GM19395 (cell line): Measurements from ENCODE around the gene TSC22D1.

ENCODE experiments used
- ATAC-seq: cut with Tn5 transposase; IDR thresholded peaks from one replicate; pipeline ENCODE4 v1.9.1; 2021; ENCODE audit warnings: mild to moderate bottlenecking, moderate library complexity; ENCODE audit not compliant: unreplicated experiment

Gene TSC22D1

DNA sequence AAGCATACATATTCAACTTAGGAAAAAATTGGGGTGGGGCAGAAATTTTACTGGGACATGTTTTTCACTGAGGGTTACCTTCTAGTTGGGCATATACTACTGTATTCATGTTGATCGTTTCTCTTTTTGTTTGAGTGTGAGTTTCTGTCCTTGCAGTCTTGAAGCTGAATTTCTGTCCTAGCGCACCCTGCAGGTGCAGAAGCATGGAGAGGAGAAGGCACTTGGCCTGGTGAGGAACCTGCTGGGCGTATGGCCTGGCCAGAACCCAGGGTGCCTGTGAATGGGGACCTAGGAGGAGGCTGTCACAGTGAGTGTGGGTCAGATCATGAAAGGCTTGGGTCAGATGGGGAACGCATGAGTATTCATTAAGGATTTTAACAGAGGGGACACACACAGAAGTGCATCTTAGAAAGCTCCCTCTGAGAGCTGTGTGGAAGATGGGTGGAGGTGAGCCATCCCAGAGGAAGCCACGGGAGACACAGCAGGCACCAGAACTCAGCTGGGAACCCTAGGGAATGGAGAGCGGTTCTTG is 165.7 kb downstream of the TSC22D1 start:
- no peak for ATAC-seq

DNA sequence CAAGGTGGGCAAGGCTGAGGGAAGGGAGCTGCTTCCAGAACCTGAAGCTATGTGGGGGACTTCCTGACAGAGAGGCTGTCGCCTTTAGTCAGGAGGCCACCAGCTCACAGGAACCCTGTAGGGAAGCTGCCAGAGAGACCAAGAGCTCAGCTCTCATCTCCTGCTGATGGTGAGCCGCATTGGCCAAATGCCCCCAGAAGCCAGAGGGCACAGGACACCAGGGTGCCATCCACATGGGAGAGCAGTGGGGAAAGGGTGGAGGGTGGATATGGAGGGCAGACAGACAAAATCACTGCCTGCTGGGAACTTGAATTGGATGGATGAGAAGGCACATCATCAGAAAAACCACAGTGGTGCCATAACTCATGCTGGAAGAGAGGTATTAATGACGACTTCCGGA is 166.5 kb downstream of the TSC22D1 start:
- no peak for ATAC-seq

DNA sequence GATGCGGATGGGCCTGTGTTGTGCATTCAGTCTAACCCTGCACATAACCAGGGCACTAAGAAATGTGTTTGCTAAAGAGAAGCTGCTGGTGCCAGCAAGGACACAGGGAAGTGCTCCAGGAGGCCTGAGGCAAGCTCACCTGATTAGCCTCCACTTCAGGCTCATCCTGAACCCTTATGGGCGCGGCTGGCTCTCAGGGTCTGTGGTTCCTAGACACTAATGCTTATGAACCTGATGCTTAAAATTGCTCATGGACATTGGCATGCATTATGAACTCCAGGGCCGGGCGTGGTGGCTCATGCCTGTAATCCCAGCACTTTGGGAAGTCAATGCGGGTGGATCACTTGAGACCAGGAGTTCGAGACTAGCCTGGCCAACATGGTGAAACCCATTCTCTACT is 168.2 kb downstream of the TSC22D1 start:
- ATAC-seq, result no peak

DNA sequence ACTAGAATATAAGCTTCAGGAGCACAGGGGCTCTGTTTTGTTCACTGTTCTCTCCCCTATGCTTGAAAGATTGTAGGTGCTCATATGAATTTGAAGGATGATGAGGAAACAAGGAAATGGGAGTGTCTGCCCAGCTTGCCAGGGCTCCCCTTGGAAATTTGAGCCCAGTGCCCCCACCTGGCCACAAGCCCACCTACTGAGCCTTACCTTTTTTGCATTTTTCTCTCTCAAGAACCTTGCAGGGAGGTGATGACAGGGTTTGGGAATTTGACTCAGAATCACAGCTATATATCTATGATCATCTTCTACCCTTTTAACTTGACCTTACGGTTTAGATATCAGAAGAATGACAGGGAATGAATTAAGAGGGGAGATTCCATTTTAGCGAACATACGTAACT is 168.8 kb downstream of the TSC22D1 start:
- no peak for ATAC-seq

DNA sequence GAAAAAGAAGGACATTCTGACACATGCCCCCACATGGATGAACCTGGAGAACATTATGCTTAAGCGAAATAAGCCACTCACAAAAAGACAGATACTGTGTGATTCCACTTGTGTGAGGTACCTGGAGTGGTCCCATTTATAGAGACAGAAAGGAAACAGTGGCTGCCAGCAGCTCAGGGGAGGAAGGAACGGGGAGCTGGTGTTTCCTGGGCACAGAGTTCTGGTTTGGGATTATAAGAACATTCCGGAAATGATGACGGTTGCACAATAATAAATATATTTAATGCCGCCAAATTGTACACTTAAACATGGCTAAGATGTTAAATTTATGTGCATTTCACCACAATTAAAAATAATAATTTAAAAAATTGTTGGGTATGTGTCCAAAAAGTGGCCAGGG is 169.5 kb downstream of the TSC22D1 start:
- ATAC-seq, result no peak

DNA sequence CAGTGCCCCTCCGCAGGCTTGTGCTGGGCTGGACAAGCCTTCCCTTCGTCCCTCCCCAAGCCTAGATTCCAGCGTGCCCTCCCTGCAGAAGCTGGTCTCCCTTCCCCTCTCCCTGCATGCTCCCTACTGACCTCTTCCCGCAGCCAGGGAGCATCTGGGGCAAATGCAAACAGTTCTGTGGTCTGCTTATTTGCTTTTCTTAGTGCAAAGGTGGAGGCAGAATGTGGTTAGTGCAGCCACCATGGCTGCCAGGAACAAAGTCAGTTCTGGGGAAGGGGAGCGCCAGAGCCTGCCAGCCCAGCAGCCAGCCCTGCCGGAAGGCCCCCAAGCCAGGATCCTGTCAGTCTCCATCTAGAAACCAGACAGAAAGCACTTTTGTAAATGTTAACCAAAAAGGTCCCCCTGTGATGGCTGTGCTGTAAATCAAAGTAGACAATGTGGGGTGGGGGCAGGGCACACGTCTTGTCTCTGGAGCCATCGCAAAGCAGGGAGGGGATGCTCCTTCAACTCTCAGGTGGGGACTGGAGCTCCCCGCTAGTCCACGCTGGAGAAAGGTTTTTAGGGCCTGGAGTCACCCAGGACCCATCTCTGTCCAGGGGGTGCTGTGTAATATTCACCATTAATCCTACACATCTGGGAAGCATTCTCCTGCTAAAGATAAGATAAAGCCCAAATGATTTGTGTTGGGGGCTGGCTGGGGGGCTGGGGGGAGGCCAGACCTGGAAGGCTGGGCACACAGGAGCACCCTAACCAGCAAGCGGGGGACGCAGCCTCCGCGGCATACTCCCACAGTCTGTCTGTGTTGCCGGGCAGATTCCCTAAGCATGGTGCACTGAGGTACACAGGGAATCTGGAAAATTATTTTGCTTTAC is 171.6 kb downstream of the TSC22D1 start:
- no peak for ATAC-seq

DNA sequence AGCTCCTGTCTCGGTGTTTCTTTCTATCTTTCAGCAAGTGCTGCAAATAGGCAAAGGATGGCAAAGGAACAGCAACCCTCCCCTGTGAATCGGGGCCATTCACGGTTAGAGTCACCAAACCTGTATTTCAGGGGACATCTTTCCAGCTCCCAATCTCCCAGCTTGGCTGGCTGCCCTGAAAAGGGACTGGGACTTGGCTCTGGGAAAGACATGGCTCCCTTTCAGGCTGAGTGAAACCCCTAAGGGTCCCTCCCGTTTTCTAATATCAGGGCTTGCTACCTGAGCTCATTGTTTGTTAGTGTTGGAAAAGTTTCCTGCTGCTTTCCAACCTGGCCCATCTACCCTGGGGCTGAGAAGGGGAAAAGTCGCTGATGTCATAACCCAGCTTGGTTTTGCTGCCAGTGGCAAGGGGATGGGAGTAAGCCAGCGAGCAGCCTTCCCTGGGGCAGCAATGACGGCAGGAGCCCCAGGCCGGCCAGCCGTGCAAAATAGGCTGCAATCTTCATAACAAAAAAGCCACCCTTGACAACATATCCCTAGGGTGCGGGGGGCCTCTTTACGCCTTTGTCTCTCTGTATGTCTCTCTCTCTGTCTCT is 172.6 kb downstream of the TSC22D1 start:
- ATAC-seq, result no peak

DNA sequence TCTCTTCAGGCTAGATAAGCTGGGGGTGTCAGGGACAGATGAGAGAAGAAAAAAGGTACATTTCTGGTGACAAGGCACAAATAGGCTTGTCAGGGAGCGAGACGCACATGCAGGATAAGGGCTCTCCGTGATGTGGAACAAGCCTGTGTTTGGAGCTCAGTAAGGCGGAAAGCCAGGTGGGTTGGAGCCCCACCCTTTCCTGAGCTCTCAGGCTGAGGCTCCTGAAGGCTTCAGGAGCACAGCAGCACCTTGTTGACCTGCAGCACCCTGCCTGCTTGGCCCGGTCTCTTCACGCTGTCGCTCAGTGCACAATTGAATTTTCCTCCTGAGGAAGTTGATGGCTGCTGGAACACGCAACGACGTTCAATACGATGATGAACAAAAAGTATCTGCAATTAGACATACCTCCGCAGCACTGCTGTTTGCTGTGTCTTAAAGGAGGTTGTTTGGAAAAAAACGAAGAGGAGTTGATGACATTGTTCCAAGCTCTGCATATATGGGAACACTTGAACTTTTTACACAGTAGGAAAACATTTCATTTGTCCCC is 173.2 kb downstream of the TSC22D1 start:
- ATAC-seq, result no peak

DNA sequence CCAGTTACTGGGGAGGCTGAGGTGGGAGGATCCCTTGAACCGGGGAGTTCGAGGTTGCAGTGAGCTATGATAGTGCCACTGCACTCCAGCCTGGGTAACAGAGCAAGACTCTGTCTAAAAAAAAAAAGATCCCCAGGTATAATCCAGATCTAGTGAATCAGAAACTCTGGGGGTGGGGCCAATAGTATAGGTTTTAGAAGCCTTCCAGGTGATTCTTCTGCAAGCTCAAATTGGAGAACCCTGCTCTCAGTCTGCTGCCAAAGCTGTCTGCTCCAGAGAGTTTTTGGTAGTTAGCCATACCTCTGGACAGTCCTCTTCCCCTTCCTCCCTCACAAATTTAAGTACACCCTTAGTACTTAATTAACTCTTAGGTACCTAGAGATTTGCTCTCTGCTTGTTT is 174.6 kb downstream of the TSC22D1 start:
- ATAC-seq, result no peak

DNA sequence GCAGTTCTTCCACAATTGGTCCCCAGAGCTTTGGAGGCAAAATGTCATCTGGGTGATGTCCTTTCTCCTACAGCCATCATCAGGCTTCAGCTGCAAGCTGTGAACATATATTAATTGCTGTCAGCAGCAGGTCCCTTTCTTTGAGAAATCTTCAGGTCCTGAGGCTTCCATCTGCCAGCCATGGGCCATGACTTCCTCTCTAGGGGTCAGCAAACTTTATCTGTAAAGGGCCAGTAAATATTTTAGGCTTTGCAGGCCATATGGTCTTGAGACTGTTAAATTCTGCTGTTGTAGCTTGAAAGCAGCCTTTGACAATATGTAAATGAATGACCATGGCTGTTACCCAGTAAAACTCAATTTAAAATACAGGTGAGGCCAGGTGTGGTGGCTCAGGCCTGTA is 175.4 kb downstream of the TSC22D1 start:
- ATAC-seq, result no peak

DNA sequence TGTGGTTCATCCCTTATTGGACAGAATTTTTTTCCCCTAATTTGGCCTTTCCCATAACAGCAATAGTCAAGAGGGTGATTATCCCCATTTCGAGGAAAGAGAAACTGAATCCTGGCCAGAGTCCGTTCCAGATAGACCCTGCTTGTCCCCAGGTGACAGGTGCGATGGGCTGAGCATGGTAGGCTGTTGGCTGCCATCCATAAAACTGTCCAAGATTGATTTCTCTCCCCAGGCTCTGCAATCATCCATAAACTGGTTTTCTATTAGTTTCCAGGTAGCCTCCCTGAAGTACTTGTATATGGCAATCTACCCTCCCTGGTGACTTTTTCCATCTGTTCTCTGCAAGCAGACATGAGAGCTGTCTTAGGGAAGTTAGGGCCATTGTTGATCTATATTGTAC is 177.1 kb downstream of the TSC22D1 start:
- no peak for ATAC-seq

DNA sequence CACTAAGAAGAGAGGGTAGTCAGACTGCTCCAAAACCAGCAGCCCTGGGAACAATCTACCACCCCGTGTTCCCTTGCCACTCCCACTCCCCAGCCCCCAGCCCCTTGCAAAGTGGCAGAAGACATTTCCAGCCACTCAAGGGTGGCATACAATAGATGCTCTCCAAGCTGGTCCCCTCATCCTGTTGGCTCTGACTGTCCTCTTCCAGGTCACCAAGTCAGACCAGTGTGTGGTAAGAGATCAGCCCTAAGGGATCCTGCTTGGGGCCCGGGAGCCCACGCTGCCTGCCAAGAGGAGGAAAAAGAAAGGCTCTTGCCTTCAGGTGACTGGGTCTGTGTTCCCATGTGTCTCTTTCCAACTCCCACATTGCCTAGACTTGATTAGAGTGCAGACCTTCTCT is 177.5 kb downstream of the TSC22D1 start:
- no peak for ATAC-seq

DNA sequence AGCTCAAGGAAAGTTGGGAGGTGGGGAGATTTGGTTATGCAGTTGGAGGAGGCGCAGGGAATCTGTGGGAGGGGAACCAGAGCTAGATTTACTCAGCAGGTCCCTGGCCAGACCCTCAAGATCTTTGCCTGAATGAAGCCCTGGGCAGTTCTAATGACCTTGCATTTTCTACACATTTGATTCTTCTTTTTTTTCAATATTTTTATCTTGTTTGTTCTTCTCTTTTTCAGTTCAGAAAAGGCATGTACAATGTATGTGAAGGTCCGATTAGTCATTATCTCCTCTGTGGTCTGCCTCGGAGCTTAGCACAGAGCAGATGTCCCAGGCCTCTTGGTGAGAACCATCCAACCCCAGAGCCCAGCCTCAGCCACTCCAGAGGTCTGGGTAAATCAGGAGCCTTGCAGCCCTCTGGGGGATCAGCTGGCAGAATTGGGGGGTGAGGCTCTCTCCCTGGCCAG is 178.3 kb downstream of the TSC22D1 start:
- no peak for ATAC-seq

DNA sequence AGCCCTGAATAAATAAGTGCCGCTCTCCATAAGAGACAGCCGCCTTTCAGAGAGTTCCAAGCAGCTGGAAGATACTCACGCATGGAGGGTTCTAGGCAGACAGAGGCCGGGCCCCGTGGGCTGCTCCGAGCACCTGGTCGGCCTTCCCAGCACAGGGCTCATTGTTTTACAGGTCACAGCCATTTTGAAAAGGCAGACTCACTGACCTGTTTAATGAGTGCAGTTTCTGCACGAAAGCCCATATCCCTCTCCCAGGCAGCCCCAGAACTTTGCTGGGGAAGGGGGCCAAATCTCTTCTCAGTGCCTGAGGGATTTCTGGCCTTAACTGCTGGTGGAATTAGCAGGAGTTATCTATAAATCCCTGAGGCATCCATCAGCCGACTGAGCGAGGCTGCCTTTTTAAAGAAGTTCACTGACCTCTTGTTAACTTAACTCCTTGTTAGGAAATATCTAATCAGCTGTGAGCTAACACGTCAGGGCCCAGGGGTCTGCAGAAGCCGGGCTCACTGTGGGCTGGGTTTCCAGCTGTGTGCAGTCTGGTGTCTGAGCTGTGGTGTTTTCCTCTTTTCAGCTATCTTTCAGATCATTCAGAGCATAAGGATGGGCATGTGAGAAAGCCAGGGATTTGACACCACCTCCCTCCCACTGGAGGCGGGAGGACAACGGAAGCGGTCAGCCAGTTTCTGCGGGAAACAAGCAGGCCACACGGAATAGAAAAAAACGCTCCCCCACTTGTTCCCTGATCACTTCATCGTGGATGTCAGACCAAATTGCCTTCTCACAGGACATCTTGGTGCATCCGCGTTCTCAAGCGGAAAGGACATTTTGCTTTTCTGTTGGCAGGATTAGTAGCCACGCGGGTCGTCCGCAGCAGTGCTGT is 179.2 kb downstream of the TSC22D1 start:
- no peak for ATAC-seq

DNA sequence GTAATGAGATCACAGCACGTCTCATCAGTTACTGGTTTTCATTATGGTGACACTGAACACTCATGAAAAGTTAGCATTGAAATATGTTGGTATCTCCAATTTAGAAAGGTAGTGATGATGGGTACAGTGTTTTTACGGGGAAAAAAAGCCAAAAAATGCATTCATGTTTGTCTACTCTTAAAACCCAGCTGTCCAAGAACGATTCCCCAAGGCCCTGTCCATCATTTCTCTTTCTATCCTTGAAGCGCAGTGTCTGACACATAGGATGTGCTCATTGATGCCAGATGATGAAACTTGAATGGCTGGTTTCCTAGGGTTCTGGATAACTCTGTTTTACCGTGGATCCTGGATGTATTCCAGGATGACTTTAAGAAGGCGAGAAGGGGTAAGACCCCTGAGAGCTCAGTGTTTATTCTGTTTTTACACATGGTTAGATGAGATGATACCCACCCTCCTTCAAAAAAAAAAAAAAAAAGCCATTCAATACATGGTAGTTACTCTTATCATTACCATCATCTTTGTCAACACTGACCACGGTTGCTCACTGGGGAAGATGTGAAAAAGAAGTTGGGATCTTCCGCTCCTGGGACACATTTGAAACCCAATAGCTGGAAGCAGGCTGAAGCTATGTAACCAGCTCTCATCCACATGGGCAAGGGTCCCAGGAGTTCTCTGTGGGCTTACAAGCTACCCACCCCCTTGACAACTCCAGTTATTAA is 180.0 kb downstream of the TSC22D1 start:
- ATAC-seq, result no peak

DNA sequence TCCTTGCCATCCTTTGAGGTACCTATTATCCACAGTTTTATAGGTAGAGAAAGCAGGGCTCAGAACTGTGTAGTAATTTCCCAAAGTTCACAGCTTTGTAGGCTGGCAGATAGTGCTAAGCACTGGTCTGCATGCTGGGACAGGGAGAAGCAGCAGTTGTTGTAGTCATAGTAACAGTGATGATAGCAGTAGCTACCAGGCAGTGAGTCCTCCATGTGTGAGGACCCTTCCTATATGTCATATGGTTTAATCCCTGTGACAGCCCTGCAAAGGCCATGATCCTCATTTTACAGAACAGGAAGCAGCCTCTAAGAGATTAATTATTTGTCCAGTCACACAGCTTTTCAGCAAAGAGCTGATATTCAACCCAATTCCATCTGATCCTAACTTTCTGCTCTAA is 181.5 kb downstream of the TSC22D1 start:
- ATAC-seq, result no peak

DNA sequence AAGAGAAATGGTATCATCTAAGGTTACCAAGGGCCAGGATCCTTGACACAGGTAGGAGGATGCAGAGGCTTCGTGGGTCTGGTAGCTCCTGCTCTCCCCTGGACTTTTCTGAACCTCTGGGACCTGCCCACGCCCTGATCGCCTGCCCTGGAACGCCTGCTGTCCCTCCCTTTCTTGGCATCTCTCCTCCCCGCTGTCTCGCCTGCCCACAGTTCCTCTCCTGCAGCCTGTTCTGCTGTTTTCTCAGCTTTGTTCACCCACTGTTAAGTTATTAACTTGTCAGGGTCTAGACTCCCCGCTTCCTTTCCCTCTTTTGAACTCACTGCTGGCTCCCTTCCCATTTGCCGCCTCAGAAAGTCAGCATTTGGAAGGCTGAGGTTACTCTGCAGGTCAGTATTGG is 182.7 kb downstream of the TSC22D1 start:
- ATAC-seq, result no peak

DNA sequence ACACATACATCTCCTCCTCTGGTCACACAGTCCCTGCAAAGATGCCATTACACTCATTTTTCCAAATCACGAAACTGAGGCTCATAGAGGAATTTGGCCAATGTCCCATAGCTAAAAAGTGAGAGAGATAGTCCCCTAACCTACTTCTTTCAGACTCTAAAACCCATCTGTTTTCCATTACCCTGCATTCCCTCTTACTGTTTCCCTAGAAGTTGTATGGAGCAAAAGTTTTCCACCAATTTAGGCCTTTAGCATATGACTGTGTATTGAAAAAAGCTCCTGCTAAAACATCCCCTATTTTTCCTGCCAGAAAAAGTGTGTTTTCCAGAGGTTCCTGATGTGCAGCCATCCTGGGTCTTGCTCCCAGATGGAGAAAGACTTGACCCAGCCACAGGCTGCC is 186.3 kb downstream of the TSC22D1 start:
- ATAC-seq, result no peak

DNA sequence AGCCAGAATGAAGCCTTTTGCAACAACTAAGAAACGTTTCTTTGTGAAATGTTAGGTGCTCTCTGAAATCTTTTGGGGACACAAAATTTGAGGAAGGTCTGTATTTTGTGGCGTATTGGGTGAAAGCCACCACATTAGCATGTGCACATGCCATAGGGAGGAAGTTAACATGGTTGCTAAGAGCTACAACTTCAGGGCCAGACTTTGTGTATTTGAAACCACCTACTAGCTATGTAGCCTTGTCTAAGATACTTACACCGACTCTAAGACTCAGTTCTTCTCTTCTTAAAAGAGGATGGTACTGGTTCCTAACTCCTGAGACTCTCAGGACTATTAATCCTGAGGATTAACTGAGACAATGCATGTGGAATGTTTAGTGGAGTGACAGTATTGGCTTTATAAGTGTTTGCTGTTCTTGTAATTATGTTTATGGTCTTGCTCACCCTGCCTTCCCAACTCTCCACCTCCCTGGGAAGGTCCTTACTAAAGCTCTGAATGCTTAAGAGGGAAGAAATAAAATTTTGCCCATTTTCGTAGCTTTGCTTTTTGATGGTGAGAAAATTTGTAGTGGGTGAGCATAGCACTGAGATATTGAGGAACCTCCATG is 187.0 kb downstream of the TSC22D1 start:
- no peak for ATAC-seq
